ENCODE data around the gene FAM13B.

DNA sequence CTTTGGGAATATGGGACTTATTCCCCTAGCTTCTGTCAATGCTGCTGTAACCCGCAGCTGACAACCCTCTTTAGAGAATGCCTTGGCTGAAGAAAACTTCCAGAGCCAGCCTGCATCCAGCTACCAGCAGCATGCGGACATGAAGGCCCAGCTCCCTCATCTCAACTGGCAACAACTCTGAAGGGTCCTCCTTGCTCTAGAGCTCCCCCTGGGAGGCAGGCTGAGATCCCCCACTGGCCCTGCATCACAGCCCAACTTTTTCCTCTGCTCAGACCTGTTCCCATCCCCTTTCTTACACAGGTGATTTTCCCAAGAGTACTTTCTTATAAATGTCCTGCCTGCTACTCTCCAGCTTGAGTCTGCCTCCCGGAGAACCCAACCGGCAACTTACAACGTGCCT, 32.2 kb upstream of the FAM13B start:
- TF ChIP-seq, protein P1, sequence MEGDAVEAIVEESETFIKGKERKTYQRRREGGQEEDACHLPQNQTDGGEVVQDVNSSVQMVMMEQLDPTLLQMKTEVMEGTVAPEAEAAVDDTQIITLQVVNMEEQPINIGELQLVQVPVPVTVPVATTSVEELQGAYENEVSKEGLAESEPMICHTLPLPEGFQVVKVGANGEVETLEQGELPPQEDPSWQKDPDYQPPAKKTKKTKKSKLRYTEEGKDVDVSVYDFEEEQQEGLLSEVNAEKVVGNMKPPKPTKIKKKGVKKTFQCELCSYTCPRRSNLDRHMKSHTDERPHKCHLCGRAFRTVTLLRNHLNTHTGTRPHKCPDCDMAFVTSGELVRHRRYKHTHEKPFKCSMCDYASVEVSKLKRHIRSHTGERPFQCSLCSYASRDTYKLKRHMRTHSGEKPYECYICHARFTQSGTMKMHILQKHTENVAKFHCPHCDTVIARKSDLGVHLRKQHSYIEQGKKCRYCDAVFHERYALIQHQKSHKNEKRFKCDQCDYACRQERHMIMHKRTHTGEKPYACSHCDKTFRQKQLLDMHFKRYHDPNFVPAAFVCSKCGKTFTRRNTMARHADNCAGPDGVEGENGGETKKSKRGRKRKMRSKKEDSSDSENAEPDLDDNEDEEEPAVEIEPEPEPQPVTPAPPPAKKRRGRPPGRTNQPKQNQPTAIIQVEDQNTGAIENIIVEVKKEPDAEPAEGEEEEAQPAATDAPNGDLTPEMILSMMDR (IDR thresholded peaks at IDR 0.05) = peak in 4 of 12 donors; percentile 10 to 24 (median 19)
- no peak for TF ChIP-seq POLR2A (IDR thresholded peaks at IDR 0.05)
